ENCODE measurements around the gene JPT2. TPM values are rescaled to one million over a fixed set of nuclear protein-coding genes. Genes with fewer than 3 reads are reported as not detected.
"Not testable (repeated sequence)": the region's sequence is repeated elsewhere in the genome, so short reads cannot be mapped to it uniquely, and the experiment has no call there.

The JPT2 gene
- total RNA-seq, 1 donor from 2014 or later = 108 TPM

DNA sequence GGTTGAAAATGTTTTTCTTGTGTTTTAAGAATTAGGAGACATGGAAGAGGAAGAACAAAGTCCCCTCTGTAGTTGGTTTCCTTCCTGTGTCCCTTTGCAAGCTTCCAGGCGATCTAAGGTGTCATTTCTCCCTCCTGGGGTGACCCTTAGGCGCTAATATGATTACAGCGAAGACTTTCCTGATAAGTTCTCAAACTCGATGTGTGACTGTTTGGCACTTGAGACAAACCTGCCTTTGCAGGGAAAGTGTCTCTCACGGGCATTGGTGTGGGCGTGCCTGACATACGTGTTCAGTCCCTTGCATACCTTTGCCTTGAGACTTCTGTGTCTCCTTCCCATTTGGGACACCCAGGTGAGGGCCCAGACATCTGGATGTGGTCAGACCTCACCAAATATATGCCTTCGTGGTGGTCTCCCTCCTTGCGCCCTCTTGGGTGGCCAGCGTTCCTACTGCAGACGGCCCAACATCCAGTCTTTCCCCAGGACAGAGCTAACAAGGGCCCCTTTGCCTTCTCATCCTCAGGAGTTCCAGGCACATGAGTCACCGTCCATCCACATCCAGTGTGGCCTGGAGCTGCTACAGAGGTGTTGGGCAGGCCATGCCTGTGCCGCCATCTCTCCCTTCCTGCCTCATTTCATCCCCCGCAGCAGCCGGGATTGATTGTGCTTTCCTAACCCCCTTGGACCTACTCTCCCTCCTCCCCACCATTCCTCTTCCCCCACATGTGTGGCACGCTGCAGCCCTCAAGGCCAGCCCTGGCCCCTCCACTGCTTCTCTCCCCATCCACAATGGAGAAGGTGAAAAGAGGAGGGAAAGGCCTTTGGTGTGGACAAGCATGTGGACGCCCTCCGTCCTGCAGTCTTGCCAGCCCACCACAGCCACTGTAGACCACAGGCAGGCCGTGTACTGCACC is 3.1 kb upstream of the JPT2 start:
- DNase-seq (ENCODE audit: low spot score) = no peak

DNA sequence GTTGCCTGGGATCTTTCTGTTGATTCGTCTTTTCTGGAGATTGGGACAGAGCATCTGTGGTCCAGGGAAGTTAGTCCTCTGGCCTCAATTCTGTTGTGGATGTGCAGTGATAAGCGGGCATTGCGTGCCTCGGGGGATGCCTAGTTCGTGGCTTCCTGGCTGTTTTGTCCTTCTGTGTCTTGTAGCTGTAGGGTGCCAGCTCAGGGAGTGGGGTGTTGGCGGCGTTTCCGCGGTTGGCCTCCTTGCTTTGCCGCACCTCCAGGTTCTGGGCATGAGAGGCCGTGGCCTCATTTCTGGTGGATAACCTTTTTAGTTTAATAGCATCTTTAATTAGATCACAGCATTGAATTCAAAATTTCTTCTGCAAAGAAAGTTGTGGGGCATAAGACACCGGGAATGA is 1.4 kb upstream of the JPT2 start:
- DNase-seq (ENCODE audit: low spot score) = no peak

DNA sequence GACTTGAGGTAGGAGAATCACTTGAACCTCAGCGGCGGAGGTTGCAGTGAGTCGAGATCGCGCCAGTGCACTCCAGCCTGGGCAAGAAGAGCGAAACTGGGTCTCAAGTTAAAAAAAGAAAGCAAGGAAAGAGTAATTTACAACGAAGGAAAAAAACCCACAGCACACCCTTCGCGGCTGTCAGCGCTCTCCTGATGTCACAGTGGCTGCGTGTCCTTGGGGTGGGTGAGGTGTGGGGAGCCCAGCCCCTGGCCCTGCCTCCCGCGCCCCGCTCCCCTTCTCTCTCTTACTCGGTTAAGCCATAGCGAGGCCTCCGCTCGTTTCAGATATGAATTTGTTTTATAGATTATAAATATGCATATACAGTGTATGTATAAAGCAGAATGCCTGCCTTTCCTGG is 740 bp upstream of the JPT2 start:
- no peak for DNase-seq (ENCODE audit: low spot score)

GRCh38 chr16:1678500-1679098 is 520 bp downstream of the JPT2 start:
- no peak for DNase-seq (ENCODE audit: low spot score)

- no peak for DNase-seq (ENCODE audit: low spot score)
These were observed 2.3 kb downstream of the JPT2 start for GRCh38 chr16:1680361-1680760.

GRCh38 chr16:1681032-1681431 is 3.0 kb downstream of the JPT2 start:
- DNase-seq (ENCODE audit: low spot score) = no peak

DNA sequence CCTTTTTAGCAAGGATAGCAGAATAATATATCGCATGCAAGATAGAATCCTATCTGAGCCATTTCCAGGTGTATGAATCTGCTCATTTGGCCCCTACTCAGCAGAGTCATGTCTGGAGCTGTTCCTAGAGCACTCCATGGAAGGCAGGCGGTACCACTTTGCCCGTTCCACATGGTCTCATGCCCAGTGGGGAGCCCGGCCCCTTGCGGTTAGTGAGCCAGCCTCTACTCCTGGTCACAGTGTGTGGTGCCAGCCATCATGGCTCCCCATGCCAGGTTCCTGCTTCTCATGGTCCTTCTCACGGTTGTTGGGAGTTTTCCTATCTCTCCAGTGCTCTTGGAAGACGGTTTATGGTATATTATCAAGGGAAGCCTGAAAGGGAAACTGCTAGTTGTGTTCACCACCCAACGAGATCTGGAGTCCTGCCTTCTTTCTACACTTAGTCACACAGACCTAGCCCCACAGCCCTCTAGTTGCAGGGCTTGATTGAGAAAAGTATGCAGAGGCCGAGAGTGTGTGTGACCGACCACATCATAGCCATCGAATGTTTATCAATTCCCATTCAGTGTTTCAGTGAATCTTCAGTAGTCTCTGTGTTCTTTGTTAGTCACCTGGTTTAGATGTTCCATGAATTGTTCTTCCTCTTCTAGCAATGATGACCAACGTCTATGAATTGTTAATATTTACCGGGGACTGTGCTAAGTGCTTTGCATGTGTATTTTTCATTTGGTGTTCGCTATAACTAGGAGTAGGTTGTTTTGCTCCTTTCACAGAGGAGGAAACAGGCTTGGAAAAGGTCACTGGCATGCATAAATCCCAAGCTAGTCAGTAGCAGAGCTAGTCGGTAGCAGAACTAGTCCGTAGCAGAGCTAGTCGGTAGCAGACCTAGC is 9.6 kb downstream of the JPT2 start:
- DNase-seq (ENCODE audit: low spot score) = no peak

GRCh38 chr16:1688807-1689560 is 10.9 kb downstream of the JPT2 start:
- peak; percentile 76 for DNase-seq (ENCODE audit: low spot score)

DNA sequence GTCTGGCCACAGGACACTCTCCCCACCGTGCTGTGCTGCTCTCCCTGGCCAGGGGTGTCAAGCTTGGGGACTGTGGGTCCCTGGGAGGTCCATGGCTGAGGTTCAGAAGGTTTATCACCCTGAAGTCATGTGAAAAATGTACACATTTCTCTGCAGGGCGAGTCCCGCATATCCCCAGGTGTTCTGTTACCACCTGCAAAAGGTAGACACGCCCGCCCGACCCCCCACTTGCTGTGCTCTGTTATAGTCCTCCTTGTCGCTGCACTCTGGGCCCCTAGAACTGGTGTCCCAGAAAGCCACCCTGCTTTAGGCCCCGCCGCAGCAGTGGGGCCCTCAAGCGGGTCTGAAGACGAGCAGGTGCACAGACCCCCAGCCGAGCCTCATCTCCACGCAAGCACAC is 11.8 kb downstream of the JPT2 start:
- DNase-seq (ENCODE audit: low spot score) = no peak

DNA sequence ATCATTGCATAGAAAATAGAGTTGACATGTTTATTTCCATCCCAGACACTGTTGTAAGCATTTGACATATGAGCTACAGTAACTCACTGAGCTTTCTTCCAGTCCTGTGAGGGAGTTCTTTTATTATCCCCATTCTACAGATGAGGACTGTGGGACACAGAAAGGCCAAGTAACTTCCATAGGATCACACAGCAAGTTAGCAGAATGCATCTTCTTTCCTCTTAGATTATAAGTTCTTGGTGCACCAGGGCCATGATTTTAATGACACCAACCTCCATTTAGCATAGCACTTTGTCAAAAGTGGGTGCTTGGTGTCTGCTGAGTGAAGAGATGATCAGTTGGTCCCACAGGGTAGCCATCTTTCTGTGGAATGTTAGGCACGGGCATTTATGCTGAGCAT is 12.7 kb downstream of the JPT2 start:
- DNase-seq (ENCODE audit: low spot score) = no peak

- no peak for DNase-seq (ENCODE audit: low spot score)
These were observed 13.2 kb downstream of the JPT2 start for GRCh38 chr16:1691276-1691675.

- no peak for DNase-seq (ENCODE audit: low spot score)
These were observed 13.9 kb downstream of the JPT2 start for GRCh38 chr16:1691956-1692355.

DNA sequence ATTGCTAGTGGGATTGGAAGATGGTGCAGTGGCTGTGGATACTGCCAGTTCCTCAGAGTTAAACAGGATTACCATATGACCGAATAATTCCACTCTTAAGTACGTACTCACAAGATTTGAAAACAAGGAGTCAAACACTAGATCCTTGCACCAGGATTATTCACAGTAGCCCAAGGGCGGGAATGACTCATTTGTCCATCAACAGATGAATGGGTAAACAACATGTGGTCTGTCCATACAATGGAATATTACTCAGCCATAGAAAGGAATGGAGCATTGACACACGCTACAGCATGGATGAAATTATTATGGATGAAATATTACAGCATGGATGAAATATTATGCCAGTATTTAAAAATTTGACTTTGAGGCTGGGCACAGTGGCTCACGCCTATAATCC is 18.8 kb downstream of the JPT2 start:
- no peak for DNase-seq (ENCODE audit: low spot score)

- DNase-seq (ENCODE audit: low spot score) = no peak
These were observed 20.6 kb downstream of the JPT2 start for GRCh38 chr16:1698680-1699079.

GRCh38 chr16:1700246-1700645 is 22.2 kb downstream of the JPT2 start:
- no peak for DNase-seq (ENCODE audit: low spot score)

DNA sequence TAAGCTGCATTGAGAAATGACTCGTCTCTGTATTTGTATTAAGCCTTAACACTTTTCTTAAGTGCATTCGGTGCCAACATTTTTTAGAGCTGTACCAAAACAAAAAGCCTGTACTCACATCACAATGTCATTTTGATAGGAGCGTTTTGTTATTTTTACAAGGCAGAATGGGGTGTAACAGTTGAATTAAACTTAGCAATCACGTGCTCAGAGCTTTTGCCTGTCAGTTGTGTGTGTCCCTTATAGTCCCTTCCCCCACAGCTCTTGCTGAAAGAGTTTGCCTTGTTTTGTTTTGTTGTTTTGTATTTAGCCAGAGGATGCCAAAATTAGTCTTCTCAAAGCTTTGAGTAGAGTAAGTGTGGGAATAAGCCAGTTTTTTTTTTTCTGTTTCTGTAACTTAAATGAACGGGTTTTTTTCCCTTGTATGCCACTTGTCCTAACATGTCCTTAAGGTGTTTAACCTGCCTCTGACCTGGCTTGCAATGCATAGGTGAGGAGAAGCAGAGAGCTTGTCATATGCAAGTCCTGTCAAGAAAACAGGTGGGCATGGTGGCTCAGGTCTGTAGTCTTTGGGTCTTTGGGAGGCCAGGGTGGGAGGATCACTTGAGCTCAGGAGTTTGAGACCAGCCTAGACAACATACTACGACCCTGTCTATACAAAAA is 23.3 kb downstream of the JPT2 start:
- DNase-seq (ENCODE audit: low spot score) = no peak

DNA sequence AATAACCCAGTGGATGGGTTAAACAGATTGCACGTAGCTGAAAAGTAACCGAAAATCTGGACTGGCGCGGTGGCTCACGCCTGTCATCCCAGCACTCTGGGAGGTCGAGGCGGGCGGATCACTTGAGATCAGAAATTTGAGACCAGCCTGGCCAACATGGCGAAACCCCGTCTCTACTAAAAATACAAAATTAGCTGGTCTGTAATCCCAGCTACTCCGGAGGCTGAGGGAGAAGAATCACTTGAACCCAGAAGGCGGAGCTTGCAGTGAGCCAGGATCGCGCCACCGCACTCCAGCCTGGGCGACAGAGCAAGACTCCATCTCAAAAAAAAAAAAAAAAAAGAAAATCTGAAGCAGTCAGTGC is 27.2 kb downstream of the JPT2 start:
- not testable (repeated sequence) for DNase-seq (ENCODE audit: low spot score)

GRCh38 chr16:1705688-1706385 is 27.8 kb downstream of the JPT2 start, which contains the start of gene MAPK8IP3:
Gene MAPK8IP3 (plus strand): TSS chr16:1706195. CDS start chr16:1706340, 145 bp downstream.
- DNase-seq (ENCODE audit: low spot score) = peak; percentile 92

DNA sequence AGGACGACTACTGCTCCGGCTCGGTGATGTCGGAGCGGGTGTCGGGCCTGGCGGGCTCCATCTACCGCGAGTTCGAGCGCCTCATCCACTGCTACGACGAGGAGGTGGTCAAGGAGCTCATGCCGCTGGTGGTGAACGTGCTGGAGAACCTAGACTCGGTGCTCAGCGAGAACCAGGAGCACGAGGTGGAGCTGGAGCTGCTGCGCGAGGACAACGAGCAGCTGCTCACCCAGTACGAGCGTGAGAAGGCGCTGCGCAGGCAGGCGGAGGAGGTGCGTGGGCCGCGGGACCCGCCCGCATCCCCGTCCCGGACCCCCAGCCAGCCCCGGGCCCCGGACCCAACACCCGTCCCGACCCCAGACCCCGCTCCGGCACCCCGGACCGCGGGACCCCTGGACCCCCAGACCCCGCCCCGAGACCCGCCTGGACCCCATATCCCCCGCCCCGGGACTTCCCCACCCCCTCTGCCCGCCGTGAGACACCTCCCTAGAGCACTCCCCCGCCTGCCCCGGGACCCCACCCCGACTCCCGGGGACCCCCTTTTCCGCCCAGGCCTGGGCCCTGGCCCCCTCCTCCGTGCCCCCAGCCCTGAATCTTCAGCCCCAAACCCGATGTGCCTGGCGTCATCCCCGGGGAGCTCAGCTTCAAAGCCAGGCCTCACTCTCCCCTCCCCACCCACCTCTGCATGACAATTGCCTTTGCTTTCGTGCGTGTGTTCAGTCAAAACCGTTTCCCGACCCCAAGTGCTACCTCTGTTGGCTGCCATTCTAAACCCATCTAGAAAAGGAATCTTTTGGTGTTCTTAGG is 28.5 kb downstream of the JPT2 start:
- no peak for DNase-seq (ENCODE audit: low spot score)

All from ureter (tissue), 1 donor.